IPS DF 4.7 (cell line): ENCODE measurements around the gene RHBDD1.
A peak's percentile ranks its signal among the peaks of the same experiment; 100 is the strongest.

Experiments
- DNase-seq: peaks from one replicate; pipeline ENCODE4 v3.0.0-alpha.2; 2013; ENCODE audit warnings: low spot score; ENCODE audit errors: extremely low read depth

RHBDD1 gene

GRCh38 chr2:226835796-226836547, at the start of gene RHBDD1:
Gene RHBDD1 (plus strand): TSS chr2:226836054. CDS start chr2:226864694, 28,640 bp downstream.
- peak; percentile 62 for DNase-seq

- no peak for DNase-seq
These were observed 47.8 kb upstream of the RHBDD1 start for GRCh38 chr2:226788064-226788463.

DNA sequence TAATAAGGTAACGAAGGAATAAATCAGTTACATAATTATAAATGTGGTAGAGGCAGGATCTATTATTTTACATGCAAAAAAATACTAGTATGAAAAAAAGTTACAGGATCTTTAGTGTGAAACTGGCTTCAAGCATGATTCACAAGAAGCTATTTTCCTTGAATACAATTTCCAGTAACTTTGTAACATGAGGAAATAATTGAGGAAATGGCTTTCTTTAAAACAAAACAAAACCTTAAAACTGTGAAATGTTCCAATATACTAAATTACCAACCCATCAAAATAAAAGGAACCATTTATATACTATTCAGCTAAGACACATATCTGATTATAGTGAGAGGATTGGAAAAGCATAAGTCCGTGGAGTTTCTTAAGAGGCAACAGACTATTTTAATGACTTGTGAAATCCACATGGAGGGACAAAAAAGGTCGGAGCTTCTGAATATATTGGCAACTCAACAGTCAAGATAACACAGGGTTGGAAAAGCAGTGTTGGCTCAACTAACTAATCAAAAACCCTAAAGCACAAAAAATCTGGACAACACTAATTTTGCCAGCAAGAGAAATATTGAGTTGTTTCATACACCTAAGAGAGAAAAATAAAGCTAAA, 46.9 kb upstream of the RHBDD1 start:
- DNase-seq = no peak

GRCh38 chr2:226790011-226790410, 45.8 kb upstream of the RHBDD1 start:
- DNase-seq = no peak

DNA sequence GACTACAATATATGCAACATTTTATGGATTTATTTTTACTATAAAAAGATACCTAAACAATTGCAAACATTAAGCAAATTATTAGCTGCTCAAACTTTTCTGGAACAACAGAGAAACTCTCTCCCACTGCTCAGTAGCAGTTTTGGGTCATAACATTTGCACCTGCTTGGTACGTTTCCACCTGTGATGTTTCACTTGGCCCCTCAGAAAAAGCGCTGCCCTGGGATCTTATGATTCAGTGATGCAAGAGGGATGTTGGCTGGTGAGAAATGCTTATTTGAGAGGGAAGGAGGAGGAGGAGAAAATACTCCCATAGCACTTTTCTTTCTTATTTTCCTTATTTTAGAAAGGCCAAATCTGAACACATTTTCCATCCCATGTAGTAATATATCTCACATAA, 45.4 kb upstream of the RHBDD1 start:
- DNase-seq = no peak

GRCh38 chr2:226791056-226791486, 44.8 kb upstream of the RHBDD1 start:
- DNase-seq = no peak

GRCh38 chr2:226791487-226792081, 44.3 kb upstream of the RHBDD1 start:
- no peak for DNase-seq

- no peak for DNase-seq
These were observed 43.5 kb upstream of the RHBDD1 start for GRCh38 chr2:226792155-226792881.

- no peak for DNase-seq
These were observed 42.2 kb upstream of the RHBDD1 start for GRCh38 chr2:226793646-226794045.

DNA sequence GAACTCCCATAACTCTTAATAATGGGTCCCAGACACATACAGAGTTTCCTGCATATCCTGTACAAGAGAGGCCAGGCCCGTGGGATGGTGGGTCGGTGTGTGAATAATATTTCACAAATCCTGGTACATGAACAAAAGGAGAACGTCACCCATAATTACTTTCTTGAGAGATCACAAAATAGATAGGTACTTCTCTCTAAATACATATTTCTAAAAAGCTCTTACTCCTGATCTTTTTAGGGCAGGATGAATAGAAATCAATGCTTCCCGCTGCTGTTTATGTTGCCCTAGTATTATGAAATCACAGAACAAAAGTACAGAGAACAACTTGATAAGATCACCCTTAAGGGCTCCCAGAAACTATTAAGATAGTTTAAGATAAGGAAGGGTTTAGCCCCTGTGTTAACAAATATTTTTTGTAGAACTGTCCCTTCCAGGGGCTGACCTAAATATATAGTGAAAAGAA, 41.6 kb upstream of the RHBDD1 start:
- DNase-seq = no peak

DNA sequence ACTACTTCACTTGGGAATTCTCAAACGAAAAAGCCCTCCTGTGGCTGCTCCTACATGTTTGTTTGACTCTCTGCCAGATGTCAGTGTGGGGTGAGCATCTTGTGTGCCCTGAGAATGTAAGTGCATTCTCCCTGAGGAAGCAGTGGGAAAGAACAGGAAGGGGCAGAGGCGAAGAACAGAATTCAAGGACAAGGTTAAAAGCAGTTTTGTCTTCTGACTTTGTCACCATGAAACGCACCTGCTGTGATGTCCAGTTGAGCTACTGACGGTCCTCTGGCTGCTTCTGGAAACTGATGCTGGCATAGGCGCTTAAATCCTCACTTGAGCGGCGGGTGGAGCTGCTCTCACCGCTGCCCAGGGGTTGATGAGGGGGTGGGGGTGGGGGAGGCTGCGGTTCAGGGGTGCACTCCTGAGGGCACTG, 41.1 kb upstream of the RHBDD1 start:
- DNase-seq = no peak

DNA sequence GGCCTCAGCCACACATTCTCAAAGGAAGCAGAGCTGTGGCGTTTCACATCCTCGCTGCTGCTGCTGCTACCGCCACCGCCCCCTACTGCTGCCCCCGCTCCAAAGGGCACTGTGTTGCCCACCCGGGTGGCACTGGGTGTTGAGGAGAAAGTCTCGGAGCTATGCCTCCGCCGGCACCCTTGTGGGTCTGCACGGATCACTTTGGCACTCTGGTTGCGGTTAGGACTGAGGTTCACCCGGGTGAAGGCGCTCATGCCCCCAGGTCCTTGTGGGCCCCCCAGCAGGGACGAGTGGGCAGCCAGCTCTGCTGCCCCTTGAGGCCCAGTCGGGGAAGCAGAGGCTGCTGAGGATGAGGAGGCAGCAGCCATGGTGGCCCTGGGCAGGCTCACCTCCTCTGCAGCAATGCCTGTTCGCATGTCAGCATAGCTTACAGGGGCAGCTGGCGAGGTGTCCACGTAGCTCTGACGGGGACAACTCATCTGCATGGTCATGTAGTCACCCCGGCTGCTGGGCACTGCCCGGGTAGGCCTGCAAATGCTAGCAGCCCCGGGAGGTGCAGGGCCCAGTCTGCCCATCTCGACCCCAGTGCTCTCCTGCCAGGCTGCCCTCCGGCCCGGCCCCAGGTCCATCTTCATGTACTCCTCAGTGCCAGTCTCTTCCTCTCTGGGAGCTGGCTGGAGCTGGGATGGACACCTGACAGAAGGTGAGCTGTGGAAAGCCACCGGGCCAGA, 40.4 kb upstream of the RHBDD1 start:
- DNase-seq = no peak

GRCh38 chr2:226796012-226796839, 39.6 kb upstream of the RHBDD1 start:
- no peak for DNase-seq

- DNase-seq = no peak
These were observed 39.0 kb upstream of the RHBDD1 start for GRCh38 chr2:226796840-226797288.

- DNase-seq = no peak
These were observed 38.4 kb upstream of the RHBDD1 start for GRCh38 chr2:226797289-226797988.

- DNase-seq = no peak
These were observed 37.8 kb upstream of the RHBDD1 start for GRCh38 chr2:226797989-226798421.

DNA sequence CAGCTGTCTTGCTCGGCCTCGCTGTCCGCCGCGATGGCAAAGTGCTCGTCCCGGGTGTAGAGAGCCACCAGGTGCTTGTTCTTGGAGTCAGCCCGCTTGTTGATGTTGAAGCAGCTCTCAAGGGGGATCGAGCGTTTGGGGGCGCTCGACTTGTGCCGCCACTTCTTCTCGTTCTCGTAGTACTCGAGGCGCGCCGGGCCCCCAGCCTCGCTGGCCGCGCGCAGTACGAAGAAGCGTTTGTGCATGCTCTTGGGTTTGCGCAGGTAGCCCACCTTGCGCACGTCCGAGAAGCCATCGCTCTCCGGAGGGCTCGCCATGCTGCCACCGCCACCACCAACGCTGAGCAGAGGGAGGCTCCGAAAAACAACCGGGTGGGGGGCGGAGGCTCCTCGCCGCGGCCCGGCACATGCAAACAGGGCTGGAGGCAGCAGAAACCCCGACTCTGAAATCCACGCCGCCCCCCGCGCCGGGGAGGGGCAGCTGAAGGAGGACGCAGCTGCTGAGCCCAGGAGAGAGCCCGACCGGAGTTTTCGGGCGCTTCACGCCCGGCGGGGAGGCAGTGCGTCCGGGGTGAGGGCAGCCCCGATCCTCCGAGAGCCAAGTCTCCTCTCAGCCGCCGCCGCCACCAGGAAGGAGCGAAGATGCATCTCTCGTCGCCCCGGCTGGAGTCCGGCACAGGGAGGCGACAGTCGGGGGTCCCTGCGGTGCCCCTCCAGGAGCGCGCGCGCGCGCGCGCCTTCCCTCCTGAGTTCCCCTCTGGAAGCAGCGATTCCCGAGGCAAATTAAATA, 37.2 kb upstream of the RHBDD1 start:
- no peak for DNase-seq

- no peak for DNase-seq
These were observed 36.5 kb upstream of the RHBDD1 start, which contains the start of gene IRS1 for GRCh38 chr2:226799211-226799975. Gene IRS1 (minus strand): TSS chr2:226799820. CDS start chr2:226798738, 1,082 bp downstream.
